Activated CD8-positive, alpha-beta memory T cell treated with anti-CD3 and anti-CD28 coated beads for 48 hours (primary cell): Measurements from ENCODE around the gene TNRC6B.
"Not testable (repeated sequence)": the region's sequence is repeated elsewhere in the genome, so short reads cannot be mapped to it uniquely, and the experiment has no call there.

Source experiments
- DNase-seq, 3 experiments: peaks; one replicate each; pipeline ENCODE4 v3.0.0-alpha.2; 2020; ENCODE audit warnings: low read depth in 2 of 3, low spot score in 2 of 3

The TNRC6B gene, protein sequence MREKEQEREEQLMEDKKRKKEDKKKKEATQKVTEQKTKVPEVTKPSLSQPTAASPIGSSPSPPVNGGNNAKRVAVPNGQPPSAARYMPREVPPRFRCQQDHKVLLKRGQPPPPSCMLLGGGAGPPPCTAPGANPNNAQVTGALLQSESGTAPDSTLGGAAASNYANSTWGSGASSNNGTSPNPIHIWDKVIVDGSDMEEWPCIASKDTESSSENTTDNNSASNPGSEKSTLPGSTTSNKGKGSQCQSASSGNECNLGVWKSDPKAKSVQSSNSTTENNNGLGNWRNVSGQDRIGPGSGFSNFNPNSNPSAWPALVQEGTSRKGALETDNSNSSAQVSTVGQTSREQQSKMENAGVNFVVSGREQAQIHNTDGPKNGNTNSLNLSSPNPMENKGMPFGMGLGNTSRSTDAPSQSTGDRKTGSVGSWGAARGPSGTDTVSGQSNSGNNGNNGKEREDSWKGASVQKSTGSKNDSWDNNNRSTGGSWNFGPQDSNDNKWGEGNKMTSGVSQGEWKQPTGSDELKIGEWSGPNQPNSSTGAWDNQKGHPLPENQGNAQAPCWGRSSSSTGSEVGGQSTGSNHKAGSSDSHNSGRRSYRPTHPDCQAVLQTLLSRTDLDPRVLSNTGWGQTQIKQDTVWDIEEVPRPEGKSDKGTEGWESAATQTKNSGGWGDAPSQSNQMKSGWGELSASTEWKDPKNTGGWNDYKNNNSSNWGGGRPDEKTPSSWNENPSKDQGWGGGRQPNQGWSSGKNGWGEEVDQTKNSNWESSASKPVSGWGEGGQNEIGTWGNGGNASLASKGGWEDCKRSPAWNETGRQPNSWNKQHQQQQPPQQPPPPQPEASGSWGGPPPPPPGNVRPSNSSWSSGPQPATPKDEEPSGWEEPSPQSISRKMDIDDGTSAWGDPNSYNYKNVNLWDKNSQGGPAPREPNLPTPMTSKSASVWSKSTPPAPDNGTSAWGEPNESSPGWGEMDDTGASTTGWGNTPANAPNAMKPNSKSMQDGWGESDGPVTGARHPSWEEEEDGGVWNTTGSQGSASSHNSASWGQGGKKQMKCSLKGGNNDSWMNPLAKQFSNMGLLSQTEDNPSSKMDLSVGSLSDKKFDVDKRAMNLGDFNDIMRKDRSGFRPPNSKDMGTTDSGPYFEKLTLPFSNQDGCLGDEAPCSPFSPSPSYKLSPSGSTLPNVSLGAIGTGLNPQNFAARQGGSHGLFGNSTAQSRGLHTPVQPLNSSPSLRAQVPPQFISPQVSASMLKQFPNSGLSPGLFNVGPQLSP (N-terminal part only)

GRCh38 chr22:40177738-40178416 is at the start of gene TNRC6B:
Gene TNRC6B (plus strand): TSS chr22:40177925. CDS start chr22:40178136, 211 bp downstream.
- peak in 1 of 3 experiments; percentile 29 for DNase-seq

- no peak for DNase-seq
Measured at GRCh38 chr22:40128989-40129388, 48.7 kb upstream of the TNRC6B start.

DNA sequence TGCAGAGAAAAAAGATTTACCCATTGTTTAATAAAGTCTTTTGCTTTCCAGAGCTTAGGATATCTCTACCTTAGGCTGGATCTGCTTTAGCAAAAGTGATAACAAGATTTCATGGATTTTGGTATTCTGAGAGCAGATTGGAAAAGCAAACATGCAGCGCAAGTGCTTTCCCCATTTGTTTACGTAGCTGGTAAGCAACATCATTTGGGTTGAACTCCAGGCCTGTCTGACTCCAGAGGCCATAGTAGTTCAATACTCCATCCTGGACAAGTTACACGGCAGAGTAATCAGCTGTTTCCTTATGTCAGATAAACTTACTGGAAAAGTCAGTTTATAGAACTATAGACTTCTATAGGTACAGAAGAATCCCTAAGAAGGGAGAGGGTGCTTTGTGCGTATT is 40.6 kb upstream of the TNRC6B start:
- DNase-seq, result no peak

DNA sequence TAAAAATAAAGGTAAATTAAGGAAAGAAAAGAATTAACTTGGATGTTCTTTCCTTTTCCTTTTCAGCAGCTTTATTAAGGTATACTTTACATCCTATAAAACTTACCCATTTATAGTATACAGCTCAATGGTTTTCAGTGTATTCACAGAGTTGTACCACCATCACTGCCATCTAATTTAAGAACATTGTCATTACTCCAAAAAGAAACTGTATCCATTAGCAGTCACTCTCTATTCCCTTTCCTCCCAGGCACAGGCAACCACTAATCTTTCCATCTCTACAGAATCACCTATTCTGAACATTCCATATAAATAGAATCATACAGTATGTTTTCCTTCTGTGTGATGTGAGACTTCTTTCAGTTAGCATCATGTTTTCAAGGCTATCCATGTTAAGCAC is 38.9 kb upstream of the TNRC6B start:
- no peak for DNase-seq

DNA sequence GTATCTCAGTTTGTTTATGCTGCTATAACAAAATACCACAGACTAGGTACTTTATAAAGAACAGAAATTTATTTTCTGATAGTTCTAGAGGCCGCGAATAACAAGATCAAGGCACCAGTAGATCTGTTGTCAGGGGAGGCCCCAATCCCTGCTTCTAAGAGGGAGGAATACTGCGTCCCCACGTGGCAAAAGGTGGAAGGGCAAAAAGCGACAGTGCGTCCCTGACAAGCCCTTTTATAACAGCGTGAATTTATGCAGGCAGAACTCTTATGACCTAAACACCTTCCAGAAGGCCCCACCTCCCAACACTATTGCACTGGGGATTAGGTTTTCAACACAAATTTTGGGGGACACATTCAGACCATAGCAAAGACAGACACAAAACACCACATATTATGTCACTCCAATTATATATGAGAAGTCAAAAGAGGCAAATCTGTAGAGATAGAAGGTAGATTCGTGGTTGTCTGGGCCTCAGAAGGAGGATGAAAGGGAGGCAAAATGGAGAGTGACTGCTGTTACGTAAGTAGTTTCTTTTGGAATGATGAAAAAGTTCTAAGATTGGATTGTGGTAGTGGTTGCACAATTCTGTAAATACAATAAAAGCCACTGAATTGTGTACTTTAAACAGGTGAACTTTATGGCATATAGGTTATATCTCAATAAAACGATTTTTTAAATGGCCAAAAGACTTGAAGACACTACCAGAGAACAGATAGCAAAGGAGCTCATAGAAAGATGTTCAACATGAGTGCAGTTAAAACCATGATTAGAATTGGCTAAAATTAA is 30.1 kb upstream of the TNRC6B start:
- DNase-seq, result no peak

DNA sequence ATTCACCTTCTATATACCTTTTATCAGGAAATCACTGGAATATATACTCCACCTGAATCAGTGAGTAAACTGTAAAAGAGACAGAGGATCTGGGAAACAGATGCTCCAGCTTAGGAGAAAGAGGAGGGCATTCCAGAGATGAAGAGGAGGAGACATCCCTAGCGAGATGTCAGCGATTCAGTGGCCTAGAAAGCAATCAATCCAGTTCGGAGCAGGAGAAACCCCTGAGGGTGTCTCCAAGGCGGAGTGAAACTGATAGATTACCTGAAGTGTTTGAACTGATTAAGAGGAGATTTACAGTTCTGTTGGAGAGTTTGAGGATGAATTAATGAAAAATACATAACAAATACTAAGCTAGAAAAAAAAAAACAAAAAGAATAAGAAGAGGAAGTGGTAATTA is 24.5 kb upstream of the TNRC6B start:
- DNase-seq, result no peak

- DNase-seq, result no peak
Measured at GRCh38 chr22:40153705-40154104, 24.0 kb upstream of the TNRC6B start.

- no peak for DNase-seq
Measured at GRCh38 chr22:40156001-40156516, 21.7 kb upstream of the TNRC6B start.

DNA sequence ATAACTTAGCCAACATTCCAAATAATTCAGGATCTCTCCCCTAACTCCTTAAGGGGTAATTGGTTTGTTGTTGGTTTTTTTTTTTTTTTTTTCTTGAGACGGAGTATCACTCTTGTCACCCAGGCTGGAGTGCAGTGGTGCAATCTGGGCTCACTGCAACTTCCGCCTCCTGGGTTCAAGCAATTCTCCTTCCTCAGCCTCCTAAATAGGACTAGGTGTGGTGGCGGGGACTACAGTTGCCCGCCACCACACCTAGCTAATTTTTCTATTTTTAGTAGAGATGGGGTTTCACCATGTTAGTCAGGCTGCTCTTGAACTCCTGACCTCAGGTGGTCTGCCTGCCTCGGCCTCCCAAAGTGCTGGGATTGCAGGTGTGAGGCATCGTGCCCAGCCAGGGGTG is 21.0 kb upstream of the TNRC6B start:
- not testable (repeated sequence) for DNase-seq

DNA sequence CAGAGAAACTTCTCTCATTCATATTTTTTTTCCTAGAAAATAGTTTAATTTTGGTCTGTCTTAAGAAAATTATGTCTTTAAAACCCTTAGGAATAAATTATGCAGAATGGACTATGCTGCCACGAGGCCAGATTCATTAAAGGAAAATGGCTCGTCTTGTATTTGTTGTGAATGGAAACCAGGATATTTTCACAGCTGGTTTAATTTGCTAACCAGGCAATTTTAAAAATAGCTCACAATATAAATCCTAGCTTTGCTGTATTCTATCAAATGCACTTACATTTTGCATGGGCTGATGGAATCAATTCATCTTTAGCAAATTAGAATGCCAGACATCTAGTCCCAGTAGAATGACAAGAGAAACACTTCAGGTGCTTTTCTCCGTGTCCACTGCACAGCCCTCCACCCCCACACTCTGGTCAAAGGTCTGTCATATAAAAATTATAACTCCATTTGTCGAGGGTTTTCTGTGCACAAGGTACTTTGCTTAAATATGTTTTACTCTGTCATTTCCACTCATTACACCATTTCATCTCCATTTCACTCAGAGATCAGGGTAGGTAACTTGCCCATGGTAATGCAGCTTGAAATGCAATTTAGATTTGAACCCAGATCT is 20.3 kb upstream of the TNRC6B start:
- no peak for DNase-seq

DNA sequence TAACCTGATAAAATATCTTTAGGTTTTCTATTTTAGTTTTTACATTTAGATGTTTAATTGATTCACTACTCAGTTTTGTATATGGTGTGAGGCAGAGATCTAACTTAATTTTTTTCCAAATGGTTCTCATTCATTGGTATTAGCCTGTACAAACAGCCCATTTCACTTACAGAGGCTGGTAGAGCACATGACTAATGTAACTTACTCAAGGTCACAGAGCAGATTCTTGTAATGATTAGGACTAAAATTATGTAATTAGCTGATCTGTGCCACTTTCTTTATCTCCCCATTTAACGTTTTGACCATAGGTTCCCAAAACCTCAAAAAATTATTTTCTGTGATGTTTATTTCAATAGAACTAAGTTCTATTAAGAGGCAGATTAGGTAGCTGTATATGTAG is 16.5 kb upstream of the TNRC6B start:
- no peak for DNase-seq

DNA sequence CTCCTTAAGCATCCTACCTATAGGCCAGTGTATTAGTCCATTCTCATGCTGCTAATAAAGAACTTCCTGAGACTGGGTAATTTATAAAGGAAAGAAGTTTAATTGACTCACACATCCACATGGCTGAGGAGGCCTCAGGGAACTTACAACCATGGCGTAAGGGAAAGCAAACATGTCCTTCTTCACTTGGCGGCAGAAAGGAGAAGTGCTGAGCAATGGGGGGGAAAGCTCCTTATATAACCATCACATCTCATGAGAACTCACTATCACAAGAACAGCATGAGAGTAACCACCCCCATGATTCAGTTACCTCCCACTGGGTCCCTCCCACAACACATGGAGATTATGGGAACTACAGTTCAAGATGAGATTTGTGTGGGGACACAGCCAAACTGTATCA is 12.2 kb upstream of the TNRC6B start:
- not testable (repeated sequence) for DNase-seq

- no peak for DNase-seq
Measured at GRCh38 chr22:40175611-40176244, 2.0 kb upstream of the TNRC6B start.

DNA sequence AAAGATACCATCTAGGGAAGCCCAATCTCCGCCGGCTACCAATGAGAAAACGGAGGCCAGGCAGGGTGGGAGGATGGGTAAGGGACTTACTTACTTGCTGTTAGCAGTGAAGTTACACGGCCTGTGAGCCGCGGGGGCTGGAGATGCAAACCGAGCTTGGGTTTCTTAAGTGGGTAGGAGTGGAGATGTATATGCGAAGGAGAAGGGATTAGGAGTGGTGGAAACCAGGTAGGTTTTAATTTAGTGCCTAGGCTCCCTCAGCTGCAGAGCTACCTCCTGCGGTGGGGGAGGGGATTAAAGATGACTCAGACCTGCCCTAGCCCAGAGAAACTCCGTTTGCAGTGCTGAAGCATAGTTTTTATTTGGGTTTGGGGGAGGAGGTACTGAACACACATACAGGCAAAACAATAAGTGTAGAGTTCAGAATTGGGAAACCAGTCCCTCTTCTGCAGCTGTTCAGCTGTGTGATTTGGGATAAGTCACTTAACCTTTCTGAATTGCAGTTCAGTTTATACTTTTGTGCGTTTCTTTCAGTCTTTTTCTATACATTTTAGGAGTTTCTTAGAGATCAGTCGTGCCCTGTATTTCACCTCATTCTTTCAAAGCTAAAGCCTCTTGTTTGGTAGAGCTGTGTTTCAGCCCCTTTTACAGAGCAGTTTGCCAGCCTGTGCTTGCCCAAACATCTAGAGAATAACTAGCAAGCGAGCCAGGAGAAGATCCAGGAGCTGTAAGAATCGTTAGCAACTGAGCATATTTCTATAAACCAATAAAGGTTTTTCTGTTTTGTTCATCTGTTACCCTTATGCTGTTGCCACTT is 596 bp upstream of the TNRC6B start:
- peak in 1 of 3 experiments; percentile 42 for DNase-seq

GRCh38 chr22:40178417-40179409 is 988 bp downstream of the TNRC6B start:
- no peak for DNase-seq

GRCh38 chr22:40179526-40179925 is 1.8 kb downstream of the TNRC6B start:
- DNase-seq, result no peak

- no peak for DNase-seq
Measured at GRCh38 chr22:40180403-40180802, 2.7 kb downstream of the TNRC6B start.
